Activated naive CD4-positive, alpha-beta T cell treated with anti-CD3 and anti-CD28 coated beads, Interleukin-2, amount 10 ng/mL, durations not matched to agents 7 days and 5 days (primary cell): Measurements from ENCODE around the gene ST14.

Source experiments
- CTCF ChIA-PET: fragments of 350-600 bp; sonication (Branson Sonifier 250); formaldehyde crosslinking; loops from one replicate; lab custom pipeline; 2021; ENCODE audit warnings: antibody characterized with exemption; lab: Charles Lee
- DNase-seq: peaks from one replicate; pipeline ENCODE4 v3.0.0-alpha.2; 2020
- H3K27ac Mint-ChIP-seq: one replicate; pipeline ENCODE4 v1.8.0; 2021; ENCODE audit warnings: mild to moderate bottlenecking, moderate library complexity, mixed read lengths
- H3K27me3 Mint-ChIP-seq: one replicate; pipeline ENCODE4 v1.8.0; 2021; ENCODE audit warnings: mild to moderate bottlenecking, mixed read lengths
- H3K36me3 Mint-ChIP-seq: one replicate; pipeline ENCODE4 v1.8.0; 2021; ENCODE audit warnings: mixed read lengths
- H3K4me1 Mint-ChIP-seq: one replicate; pipeline ENCODE4 v1.8.0; 2021; ENCODE audit warnings: mixed read lengths
- H3K4me3 Mint-ChIP-seq: one replicate; pipeline ENCODE4 v1.8.0; 2021; ENCODE audit warnings: mild to moderate bottlenecking, moderate library complexity, mixed read lengths
- H3K9me3 Mint-ChIP-seq: one replicate; pipeline ENCODE4 v1.8.0; 2021; ENCODE audit warnings: mixed read lengths

The ST14 gene

DNA sequence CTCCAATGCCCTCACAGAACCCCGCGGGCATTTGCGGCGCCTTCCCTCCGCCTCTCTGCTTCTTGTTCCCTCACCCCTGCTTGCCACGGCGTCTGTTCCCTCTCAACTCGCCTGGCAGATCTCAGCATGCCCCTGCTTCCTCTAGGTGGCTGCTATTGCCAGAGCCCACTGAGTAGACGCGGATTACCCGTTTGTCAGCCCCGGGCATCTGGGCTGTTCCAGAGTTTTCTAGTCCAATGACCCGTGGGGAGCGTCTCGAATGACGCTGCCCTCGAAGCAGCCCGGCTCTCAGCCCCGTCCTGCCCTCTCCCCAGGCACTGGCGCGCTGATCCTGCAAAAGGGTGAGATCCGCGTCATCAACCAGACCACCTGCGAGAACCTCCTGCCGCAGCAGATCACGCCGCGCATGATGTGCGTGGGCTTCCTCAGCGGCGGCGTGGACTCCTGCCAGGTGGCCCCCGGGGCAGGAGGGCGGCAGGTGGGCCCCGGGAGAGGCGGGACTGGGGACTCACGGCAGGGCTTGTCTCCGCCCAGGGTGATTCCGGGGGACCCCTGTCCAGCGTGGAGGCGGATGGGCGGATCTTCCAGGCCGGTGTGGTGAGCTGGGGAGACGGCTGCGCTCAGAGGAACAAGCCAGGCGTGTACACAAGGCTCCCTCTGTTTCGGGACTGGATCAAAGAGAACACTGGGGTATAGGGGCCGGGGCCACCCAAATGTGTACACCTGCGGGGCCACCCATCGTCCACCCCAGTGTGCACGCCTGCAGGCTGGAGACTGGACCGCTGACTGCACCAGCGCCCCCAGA is 49.7 kb downstream of the ST14 start:
- no peak overlapping the region for H3K27ac Mint-ChIP-seq
- peaks cover 15% of the 10 kb centered on the region for H3K27me3 Mint-ChIP-seq
- peaks cover 2% of the 10 kb centered on the region for H3K4me1 Mint-ChIP-seq
- H3K36me3 Mint-ChIP-seq: no peaks in the 10 kb centered on the region
- H3K4me3 Mint-ChIP-seq: no peak overlapping the region
- no peak for DNase-seq
- CTCF ChIA-PET: interaction anchor here (1.3 kb wide), 1 partner anchor 190 kb away, joined by 3 read pairs; no protein-coding TSS in a partner anchor
- H3K9me3 Mint-ChIP-seq: no peaks in the 10 kb centered on the region

GRCh38 chr11:130209954-130210854 is 50.6 kb downstream of the ST14 start:
- H3K9me3 Mint-ChIP-seq: no peaks in the 10 kb centered on the region
- H3K27ac Mint-ChIP-seq: no peak overlapping the region
- CTCF ChIA-PET: interaction anchor here (1.2 to 1.3 kb wide), 2 partner anchors 25 to 190 kb away, joined by 3 to 4 read pairs; no protein-coding TSS in a partner anchor
- no peaks in the 10 kb centered on the region for H3K36me3 Mint-ChIP-seq
- peaks cover 18% of the 10 kb centered on the region for H3K27me3 Mint-ChIP-seq
- H3K4me3 Mint-ChIP-seq: no peak overlapping the region
- DNase-seq: no peak
- peaks cover 2% of the 10 kb centered on the region for H3K4me1 Mint-ChIP-seq

DNA sequence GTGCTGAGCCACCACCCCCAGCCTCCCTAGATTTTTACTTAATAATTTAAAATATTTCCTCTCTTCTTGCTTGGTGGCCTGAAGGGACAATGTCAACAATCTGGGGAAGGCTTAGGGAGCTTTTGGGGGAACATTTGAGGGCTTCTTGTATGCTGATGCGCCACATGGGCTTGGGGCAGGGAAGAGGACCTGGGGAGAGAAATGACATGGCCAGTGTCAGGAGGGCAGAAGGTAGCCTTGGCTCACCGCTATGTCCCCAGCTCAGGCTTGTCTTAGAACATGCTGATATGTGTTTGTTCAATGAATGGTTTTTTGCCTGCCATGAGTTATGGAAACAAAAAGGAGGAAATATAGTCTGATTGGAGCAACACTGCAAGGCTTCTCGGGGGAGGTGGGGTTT is 51.6 kb downstream of the ST14 start:
- Mint-ChIP-seq H3K27ac (no peak overlapping the region), H3K4me3 (no peak overlapping the region), H3K27me3 (peaks cover 25% of the 10 kb centered on the region), H3K36me3 (no peaks in the 10 kb centered on the region), H3K4me1 (peaks cover 2% of the 10 kb centered on the region), H3K9me3 (no peaks in the 10 kb centered on the region)
- CTCF ChIA-PET: interaction anchor here (1.2 kb wide), 1 partner anchor 26 kb away, joined by 4 read pairs; no protein-coding TSS in a partner anchor
- no peak for DNase-seq

GRCh38 chr11:130211781-130212401 is 52.3 kb downstream of the ST14 start:
- CTCF ChIA-PET: interaction anchor here (0.5 to 1.9 kb wide), 8 partner anchors 17 to 683 kb away, joined by 3 to 22 read pairs (median 4); no protein-coding TSS in a partner anchor
- Mint-ChIP-seq H3K36me3 (no peaks in the 10 kb centered on the region), H3K27me3 (peaks cover 26% of the 10 kb centered on the region), H3K4me3 (no peak overlapping the region), H3K27ac (no peak overlapping the region), H3K4me1 (peaks cover 2% of the 10 kb centered on the region), H3K9me3 (no peaks in the 10 kb centered on the region)
- DNase-seq: no peak

- Mint-ChIP-seq H3K27ac (no peak overlapping the region), H3K4me1 (peaks cover 2% of the 10 kb centered on the region), H3K36me3 (no peaks in the 10 kb centered on the region), H3K4me3 (no peak overlapping the region), H3K27me3 (peaks cover 26% of the 10 kb centered on the region), H3K9me3 (no peaks in the 10 kb centered on the region)
- DNase-seq: no peak
- CTCF ChIA-PET: interaction anchor here (0.5 to 1.9 kb wide), 25 partner anchors 9 to 703 kb away, joined by 3 to 22 read pairs (median 3); partner anchors contain the start of gene SNX19
These were observed 52.9 kb downstream of the ST14 start for GRCh38 chr11:130212431-130212961.

DNA sequence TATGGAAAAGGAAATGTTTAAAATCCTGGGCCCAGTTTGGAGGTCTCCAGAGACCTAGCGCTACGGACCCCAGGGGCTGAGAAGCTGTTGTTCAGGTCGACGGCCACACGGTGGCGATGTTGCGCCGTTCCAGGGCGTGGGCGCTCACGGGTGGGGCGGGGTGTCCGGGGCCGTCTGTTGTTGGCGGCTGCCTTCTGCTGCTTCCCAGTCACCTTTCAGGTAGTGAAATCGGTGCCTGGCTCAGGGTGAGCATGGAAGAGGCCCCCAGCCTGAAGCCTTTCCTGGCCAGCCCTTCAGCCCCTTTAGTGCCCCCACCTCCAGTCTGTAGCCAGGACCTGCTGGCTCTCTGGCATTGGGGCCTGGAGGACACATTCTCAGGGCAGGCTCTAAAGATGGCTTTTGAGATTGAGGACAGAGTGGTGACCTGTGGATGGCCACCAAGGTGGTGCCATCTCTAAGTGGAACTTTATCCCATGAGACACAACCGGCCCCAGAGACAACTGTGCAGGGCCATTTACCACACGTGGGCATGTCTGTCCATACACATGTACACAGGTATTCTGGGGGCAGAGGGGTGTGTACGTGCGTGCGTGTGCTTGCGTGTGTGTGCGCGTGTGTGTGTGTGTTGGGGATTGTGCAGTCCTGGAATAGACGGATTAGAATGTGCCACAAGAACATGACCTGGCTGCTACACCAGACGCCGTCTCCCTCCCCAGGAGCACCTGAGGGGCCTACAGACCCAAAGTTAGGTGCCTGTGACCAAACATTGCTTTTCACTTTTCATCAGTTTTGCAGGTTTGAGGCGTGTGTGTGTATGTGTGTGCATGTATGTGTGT is 53.8 kb downstream of the ST14 start:
- peak; percentile 75 for DNase-seq
- H3K4me3 Mint-ChIP-seq: no peak overlapping the region
- no peak overlapping the region for H3K27ac Mint-ChIP-seq
- H3K27me3 Mint-ChIP-seq: peaks cover 26% of the 10 kb centered on the region
- CTCF ChIA-PET: interaction anchor here (0.6 to 1.9 kb wide), 24 partner anchors 9 to 703 kb away, joined by 3 to 22 read pairs (median 3); partner anchors contain the start of gene SNX19
- H3K9me3 Mint-ChIP-seq: no peaks in the 10 kb centered on the region
- H3K4me1 Mint-ChIP-seq: peaks cover 2% of the 10 kb centered on the region
- no peaks in the 10 kb centered on the region for H3K36me3 Mint-ChIP-seq

- no peaks in the 10 kb centered on the region for H3K36me3 Mint-ChIP-seq
- DNase-seq: no peak
- CTCF ChIA-PET: no interaction called here
- H3K4me1 Mint-ChIP-seq: peaks cover 2% of the 10 kb centered on the region
- no peak overlapping the region for H3K4me3 Mint-ChIP-seq
- no peak overlapping the region for H3K27ac Mint-ChIP-seq
- no peaks in the 10 kb centered on the region for H3K9me3 Mint-ChIP-seq
- peaks cover 26% of the 10 kb centered on the region for H3K27me3 Mint-ChIP-seq
These were observed 54.3 kb downstream of the ST14 start for GRCh38 chr11:130213979-130214281.

GRCh38 chr11:130214861-130215530 is 55.4 kb downstream of the ST14 start:
- Mint-ChIP-seq H3K36me3 (no peaks in the 10 kb centered on the region), H3K4me1 (peaks cover 2% of the 10 kb centered on the region), H3K27ac (no peak overlapping the region), H3K27me3 (peaks cover 26% of the 10 kb centered on the region), H3K4me3 (no peak overlapping the region), H3K9me3 (no peaks in the 10 kb centered on the region)
- CTCF ChIA-PET: interaction anchor here (2.0 kb wide), 1 partner anchor 216 kb away, joined by 8 read pairs; no protein-coding TSS in a partner anchor
- no peak for DNase-seq

DNA sequence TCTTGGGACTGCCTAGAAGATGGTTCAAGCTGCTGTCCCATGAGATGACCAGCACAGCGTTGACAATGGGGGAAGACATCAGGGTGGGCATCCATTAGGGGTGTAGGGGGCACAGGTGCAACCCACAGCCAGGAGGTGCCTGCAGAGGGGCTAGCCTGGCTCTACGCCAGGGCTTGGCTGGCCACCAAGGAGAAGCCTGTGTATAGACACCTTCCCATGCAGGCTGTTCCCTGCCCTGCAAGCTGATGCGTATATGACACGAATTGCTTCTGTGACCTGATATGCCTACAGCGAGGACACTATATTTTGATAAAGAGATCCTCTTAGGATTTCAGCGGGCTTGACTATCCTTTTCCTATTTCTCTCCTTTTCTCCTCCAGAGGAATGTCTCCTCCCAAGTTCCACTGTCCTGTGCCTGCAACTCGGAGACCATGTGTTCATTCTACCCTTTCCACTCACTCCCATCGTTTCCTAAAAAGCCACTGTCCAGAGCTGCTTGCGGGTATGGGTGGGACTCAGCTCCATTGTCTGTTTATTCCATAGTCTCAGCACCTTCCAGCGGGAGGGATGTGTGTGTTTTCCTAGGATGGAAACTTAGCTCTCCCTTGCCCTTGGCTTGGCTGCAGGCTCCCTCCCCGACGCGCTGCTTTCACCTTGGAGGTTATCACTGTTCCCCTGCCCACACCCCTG is 56.1 kb downstream of the ST14 start:
- H3K27me3 Mint-ChIP-seq: peaks cover 22% of the 10 kb centered on the region
- CTCF ChIA-PET: interaction anchor here (0.7 to 2.0 kb wide), 3 partner anchors 168 to 219 kb away, joined by 3 to 8 read pairs (median 3); no protein-coding TSS in a partner anchor
- peaks cover 2% of the 10 kb centered on the region for H3K4me1 Mint-ChIP-seq
- H3K27ac Mint-ChIP-seq: no peak overlapping the region
- DNase-seq: no peak
- no peak overlapping the region for H3K4me3 Mint-ChIP-seq
- H3K9me3 Mint-ChIP-seq: no peaks in the 10 kb centered on the region
- no peaks in the 10 kb centered on the region for H3K36me3 Mint-ChIP-seq

- Mint-ChIP-seq H3K4me3 (no peak overlapping the region), H3K27me3 (peaks cover 20% of the 10 kb centered on the region), H3K9me3 (no peaks in the 10 kb centered on the region), H3K27ac (no peak overlapping the region), H3K36me3 (no peaks in the 10 kb centered on the region), H3K4me1 (peaks cover 2% of the 10 kb centered on the region)
- DNase-seq: no peak
- CTCF ChIA-PET: interaction anchor here (0.7 to 2.0 kb wide), 4 partner anchors 104 to 219 kb away, joined by 3 to 8 read pairs (median 3); no protein-coding TSS in a partner anchor
These were observed 56.6 kb downstream of the ST14 start for GRCh38 chr11:130216221-130216550.

DNA sequence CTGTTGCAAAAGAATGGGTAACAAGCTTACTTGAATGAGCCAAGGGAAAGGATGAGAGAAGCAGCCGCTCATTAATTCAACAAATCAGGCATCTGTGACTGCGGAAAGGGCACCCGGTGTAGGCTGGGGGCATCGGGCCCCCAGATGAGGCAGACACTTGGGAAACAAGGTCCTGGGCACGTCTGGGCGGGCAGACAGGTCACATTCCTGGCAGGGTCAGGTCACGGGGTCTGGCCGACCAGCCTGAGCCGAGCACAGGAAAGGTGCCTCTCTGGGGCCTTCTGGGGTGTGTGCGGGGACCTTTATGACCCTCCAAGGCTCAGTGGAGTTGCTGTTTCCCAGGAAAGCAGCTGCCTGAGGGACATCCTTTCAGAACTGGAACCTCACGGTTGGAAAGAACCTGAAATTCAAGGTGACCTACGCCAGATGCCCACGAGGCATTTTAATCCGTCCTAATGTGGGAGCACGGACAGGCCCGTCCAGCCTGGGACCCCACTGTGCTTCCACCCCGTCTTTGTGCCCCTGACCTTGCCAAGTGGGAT is 57.1 kb downstream of the ST14 start:
- Mint-ChIP-seq H3K4me3 (no peak overlapping the region), H3K9me3 (no peaks in the 10 kb centered on the region), H3K27me3 (peaks cover 16% of the 10 kb centered on the region), H3K27ac (no peak overlapping the region), H3K4me1 (peaks cover 2% of the 10 kb centered on the region), H3K36me3 (no peaks in the 10 kb centered on the region)
- CTCF ChIA-PET: interaction anchor here (1.0 to 2.0 kb wide), 3 partner anchors 103 to 218 kb away, joined by 3 to 8 read pairs (median 3); no protein-coding TSS in a partner anchor
- no peak for DNase-seq
